HCT116 (cell line): Measurements from ENCODE around the gene AQP12B. TPM values are rescaled to one million over a fixed set of nuclear protein-coding genes. Genes with fewer than 3 reads are reported as not detected.

Experiments
- ATAC-seq: fragments of 200-7000 bp; cut with Tn5 transposase; 2 replicates; pipeline ENCODE4 v1.9.1; 2020; ENCODE audit warnings: mild to moderate bottlenecking, moderate library complexity
- BruUV-seq: library from RNA; stranded (reverse); fragments of 400-500 nt; replicated peaks from 2 replicates; lab custom pipeline; 2021; lab: Mats Ljungman, UMichigan
- CTCF ChIA-PET: fragments of 300-600 bp; sonication (Branson Sonifier 250); formaldehyde crosslinking; loops from one replicate; lab custom pipeline; 2021; ENCODE audit warnings: antibody characterized with exemption; lab: Charles Lee
- POLR2A ChIA-PET: fragments of 300-600, 350-600 bp; sonication (Branson Sonifier 250); formaldehyde crosslinking; loops from one replicate; lab custom pipeline; 2021; ENCODE audit warnings: antibody characterized with exemption; lab: Charles Lee
- RAD21 ChIA-PET, 2 experiments: fragments of 300-600 bp; sonication (Branson Sonifier 250); formaldehyde crosslinking; loops; one replicate each; lab custom pipeline; 2023; ENCODE audit warnings: low total read pairs in 2 of 2; ENCODE audit not compliant: uncharacterized antibody in 2 of 2, unreplicated experiment in 2 of 2, low non-redundant PET in 1 of 2; lab: Charles Lee
- DNase-seq: peaks from one replicate; pipeline ENCODE4 v3.0.0-alpha.2; 2010; ENCODE audit warnings: low read depth, low spot score
- H2AFZ ChIP-seq: fragments of 200-600 bp; shearing (Covaris generic), sonication (generic); 2 replicates; pipeline ENCODE4 v1.6.1; 2017; ENCODE audit warnings: low read depth, mixed run types, mixed read lengths, antibody characterized with exemption, low read length; ENCODE audit not compliant: poor library complexity, severe bottlenecking
- H3K27ac ChIP-seq: 2 replicates; pipeline ENCODE4 v1.5.1; 2012; ENCODE audit warnings: low read depth, low read length
- H3K27me3 ChIP-seq: fragments of 200-600 bp; sonication (generic); 2 replicates; pipeline ENCODE4 v1.6.1; 2016; ENCODE audit warnings: mixed run types, low read length, mixed read lengths; ENCODE audit not compliant: insufficient read depth
- H3K36me3 ChIP-seq, 2 experiments: fragments of 200-500 bp in 1 of 2; fragments of 200-600 bp in 1 of 2; sonication (Bioruptor generic) in 1 of 2; sonication (generic) in 1 of 2; 2 replicates each; pipeline versions ENCODE4 v1.5.1 to v1.6.1; 2014 to 2016; ENCODE audit warnings: low read length in 2 of 2, inconsistent platforms in 1 of 2, mixed read lengths in 1 of 2, mixed run types in 1 of 2; ENCODE audit not compliant: insufficient read depth in 2 of 2, control insufficient read depth in 1 of 2
- H3K4me1 ChIP-seq, 2 experiments: fragments of 200-600 bp in 1 of 2; sonication (generic) in 1 of 2; 2 replicates each; pipeline versions ENCODE4 v1.5.1 to v1.6.1; 2012 to 2017; ENCODE audit warnings: low read length in 2 of 2, inconsistent platforms in 1 of 2, mild to moderate bottlenecking in 1 of 2, mixed read lengths in 1 of 2, mixed run types in 1 of 2, moderate library complexity in 1 of 2; ENCODE audit not compliant: insufficient read depth in 2 of 2, control insufficient read depth in 1 of 2
- H3K4me2 ChIP-seq: fragments of 200-600 bp; sonication (generic); 2 replicates; pipeline ENCODE4 v1.6.1; 2017; ENCODE audit warnings: mixed run types, low read length, mixed read lengths
- H3K4me3 ChIP-seq, 2 experiments: fragments of 200-600 bp in 1 of 2; sonication (generic) in 1 of 2; replicated peaks in 1 of 2; 2 replicates each; pipeline ENCODE4 v1.5.1; 2011 to 2016; ENCODE audit warnings: low read length in 2 of 2, control low read depth in 1 of 2, low read depth in 1 of 2, mild to moderate bottlenecking in 1 of 2, mixed read lengths in 1 of 2, mixed run types in 1 of 2
- H3K79me2 ChIP-seq: fragments of 200-600 bp; sonication (generic); 2 replicates; pipeline ENCODE4 v1.6.1; 2017; ENCODE audit warnings: mild to moderate bottlenecking, mixed run types, low read length, moderate library complexity, mixed read lengths; ENCODE audit not compliant: insufficient read depth
- H3K9ac ChIP-seq: fragments of 200-600 bp; sonication (generic); 2 replicates; pipeline ENCODE4 v1.6.1; 2016; ENCODE audit warnings: low read length, mixed read lengths
- H3K9me2 ChIP-seq: fragments of 200-600 bp; sonication (generic), shearing (Covaris generic); 2 replicates; pipeline ENCODE4 v1.6.1; 2017; ENCODE audit warnings: mixed run types, mild to moderate bottlenecking, moderate library complexity; ENCODE audit not compliant: insufficient read depth
- H3K9me3 ChIP-seq, 2 experiments: fragments of 200-500 bp in 1 of 2; fragments of 200-600 bp in 1 of 2; sonication (Bioruptor generic) in 1 of 2; sonication (generic) in 1 of 2; 2 replicates each; pipeline ENCODE4 v1.6.1; 2014 to 2017; ENCODE audit warnings: low read length in 2 of 2, mixed read lengths in 2 of 2, inconsistent platforms in 1 of 2, low read depth in 1 of 2, mild to moderate bottlenecking in 1 of 2, mixed run types in 1 of 2, moderate library complexity in 1 of 2; ENCODE audit not compliant: control insufficient read depth in 1 of 2, insufficient read depth in 1 of 2
- H4K20me1 ChIP-seq: fragments of 200-600 bp; sonication (generic), shearing (Covaris generic); 2 replicates; pipeline ENCODE4 v1.6.1; 2017; ENCODE audit warnings: mixed run types, mild to moderate bottlenecking, moderate library complexity; ENCODE audit not compliant: insufficient read depth
- CEBPB ChIP-seq: IDR thresholded peaks from 2 replicates; pipeline ENCODE4 v1.6.1; 2012; ENCODE audit warnings: low read depth
- ELF1 ChIP-seq: IDR thresholded peaks from 2 replicates; pipeline ENCODE4 v1.6.1; 2012; ENCODE audit warnings: low read depth, borderline replicate concordance
- EZH2phosphoT487 ChIP-seq: fragments of 200-600 bp; IDR thresholded peaks from 2 replicates; pipeline ENCODE4 v1.6.1; 2018; ENCODE audit warnings: antibody characterized with exemption, borderline replicate concordance
- MAX ChIP-seq: IDR thresholded peaks from 2 replicates; pipeline ENCODE4 v1.6.1; 2012
- POLR2AphosphoS5 ChIP-seq: IDR thresholded peaks from 2 replicates; pipeline ENCODE4 v1.6.1; 2011; ENCODE audit warnings: mild to moderate bottlenecking, low read depth, low read length, moderate library complexity
- YY1 ChIP-seq: IDR thresholded peaks from 2 replicates; pipeline ENCODE4 v1.6.1; 2011; ENCODE audit warnings: low read length, low read depth, moderate library complexity, mild to moderate bottlenecking; ENCODE audit not compliant: insufficient replicate concordance; ENCODE audit errors: extremely low read depth
- ZBTB33 ChIP-seq: IDR thresholded peaks from 2 replicates; pipeline ENCODE4 v1.6.1; 2011; ENCODE audit warnings: mild to moderate bottlenecking, low read length, moderate library complexity; ENCODE audit not compliant: insufficient replicate concordance; ENCODE audit errors: extremely low read depth
- ZFX ChIP-seq: fragments of 450-650 bp; IDR thresholded peaks from 2 replicates; pipeline ENCODE4 v1.6.1; 2017
- intact Hi-C: fragments of 100-400 bp; cut with micrococcal nuclease; formaldehyde crosslinking; loops from 2 replicates; pipeline ENCODE4 v1.10.0; 2022
- total RNA-seq: library from RNA; stranded (reverse); gene quantifications from one replicate; pipeline ENCODE4 v1.2.1, GENCODE V29; 2021; ENCODE audit not compliant: unreplicated experiment

AQP12B gene
- total RNA-seq, 1 experiment from 2014 or later, result not detected

GRCh38 chr2:240731178-240731545, 48.5 kb upstream of the AQP12B start:
- Histone ChIP-seq H3K4me3 (no peak overlapping the region), H2AFZ (no peak overlapping the region), H3K4me2 (no peak overlapping the region), H3K27ac (no peak overlapping the region), H3K79me2 (no peaks in the 10 kb centered on the region), H3K27me3 (no peaks in the 10 kb centered on the region), H3K4me1 (peaks cover 0 to 11% of the 10 kb centered on the region in 2 experiments; a peak in 2 of 4 replicates), H3K9ac (no peak overlapping the region), H3K9me3 (no peaks in the 10 kb centered on the region), H4K20me1 (no peaks in the 10 kb centered on the region), H3K36me3 (no peaks in the 10 kb centered on the region), H3K9me2 (no peaks in the 10 kb centered on the region)
- ChIA-PET RAD21 (no interaction called here), CTCF (no interaction called here), POLR2A (no interaction called here)
- BruUV-seq, result no TSS peak
- intact Hi-C loops, result no loop called here
- no peak for ATAC-seq
- TF ChIP-seq EZH2phosphoT487 (no peak), POLR2AphosphoS5 (no peak)
- DNase-seq, result no peak

GRCh38 chr2:240730501-240731177, 48.0 kb upstream of the AQP12B start:
- ChIA-PET POLR2A (no interaction called here), CTCF (no interaction called here), RAD21 (no interaction called here)
- Histone ChIP-seq H3K27ac (no peak overlapping the region), H3K27me3 (no peaks in the 10 kb centered on the region), H3K9me3 (no peaks in the 10 kb centered on the region), H3K9ac (no peak overlapping the region), H3K4me2 (no peak overlapping the region), H3K36me3 (no peaks in the 10 kb centered on the region), H3K4me3 (no peak overlapping the region), H3K4me1 (peaks cover 0 to 11% of the 10 kb centered on the region in 2 experiments; a peak in 2 of 4 replicates), H3K79me2 (no peaks in the 10 kb centered on the region), H2AFZ (no peak overlapping the region), H4K20me1 (no peaks in the 10 kb centered on the region), H3K9me2 (no peaks in the 10 kb centered on the region)
- TF ChIP-seq ZFX (no peak), MAX (no peak), POLR2AphosphoS5 (no peak), ZBTB33 (no peak), YY1 (no peak), ELF1 (no peak), CEBPB (no peak)
- no peak for DNase-seq
- no TSS peak for BruUV-seq
- no peak for ATAC-seq
- intact Hi-C loops, result no loop called here
